Sigmoid colon (tissue), 7 donors: Measurements from ENCODE around the gene RPS5. TPM values are rescaled to one million over a fixed set of nuclear protein-coding genes. Genes with fewer than 3 reads are reported as not detected.

ENCODE experiments used
- DNase-seq: peaks from one replicate; pipeline ENCODE4 v3.0.0-alpha.2; 2019
- H3K27ac ChIP-seq, 4 donors: fragments of 200-600 bp; sonication (generic); one replicate each; pipeline ENCODE4 v1.5.1; 2016 to 2019; ENCODE audit warnings: mild to moderate bottlenecking in 1 of 4
- H3K27me3 ChIP-seq, 3 donors: fragments of 200-600 bp; sonication (generic); one replicate each; pipeline ENCODE4 v1.5.1; 2019; ENCODE audit warnings: mild to moderate bottlenecking in 1 of 3
- H3K36me3 ChIP-seq, 4 donors: fragments of 200-600 bp; sonication (generic); one replicate each; pipeline ENCODE4 v1.5.1; 2016 to 2019
- H3K4me1 ChIP-seq, 4 donors: fragments of 200-600 bp; sonication (generic); one replicate each; pipeline ENCODE4 v1.5.1; 2017 to 2019
- H3K4me3 ChIP-seq, 4 donors: fragments of 200-600 bp; sonication (generic); one replicate each; pipeline ENCODE4 v1.5.1; 2017 to 2019; ENCODE audit warnings: mild to moderate bottlenecking in 2 of 4, moderate library complexity in 1 of 4
- H3K9me3 ChIP-seq, 4 donors: fragments of 200-600 bp in 3 of 4; sonication (generic) in 3 of 4; one replicate each; pipeline versions ENCODE4 v1.5.1 to v1.6.1; 2013 to 2019
- EP300 ChIP-seq, 4 donors: sonication (generic); formaldehyde crosslinking; IDR thresholded peaks; one replicate each; pipeline ENCODE4 v1.6.1; 2017; ENCODE audit warnings: antibody characterized with exemption in 4 of 4
- POLR2A ChIP-seq, 2 donors: fragments of 450-650 bp; IDR thresholded peaks; one replicate each; pipeline ENCODE4 v1.6.1; 2016; ENCODE audit warnings: antibody characterized with exemption in 2 of 2, mild to moderate bottlenecking in 2 of 2, moderate library complexity in 2 of 2
- POLR2AphosphoS5 ChIP-seq, 4 donors: sonication (generic); formaldehyde crosslinking; IDR thresholded peaks; one replicate each; pipeline ENCODE4 v1.6.1; 2017; ENCODE audit warnings: antibody characterized with exemption in 4 of 4
- WGBS, 2 donors: extraction: QIAGEN DNeasy Blood & Tissue Kit; methylation state at CpG; one replicate each; pipeline ENCODE4 v1.1.7; 2013; 5-methylcytosine and 5-hydroxymethylcytosine counted together
- intact Hi-C: fragments of 100-400 bp; cut with DNase I; formaldehyde crosslinking; loops from one replicate; pipeline ENCODE4 v1.15.1; 2023
- polyA plus RNA-seq, 3 donors: library from polyadenylated mRNA; stranded (reverse); fragments of 200-250 nt; gene quantifications; one replicate each; pipeline ENCODE4 v1.2.3, GENCODE V29; 2013
- total RNA-seq, 4 donors: library from RNA; depleted of rRNA; stranded (reverse); fragments of >200 nt; gene quantifications; one replicate each; pipeline ENCODE4 v1.1.0, GENCODE V29; 2016
- TF ChIP-seq, protein P1 (sequence below), 4 experiments: fragments of 450-650 bp in 3 of 4; fragments of 200-600 bp in 1 of 4; IDR thresholded peaks; one replicate each; pipeline ENCODE4 v1.5.1; 2016 to 2019; ENCODE audit warnings: antibody characterized with exemption in 4 of 4, mild to moderate bottlenecking in 3 of 4, moderate library complexity in 2 of 4
- donor health status: healthy with polysubstance abuse.
- donor health status: Bipolar disorder and iron deficiency.
- donor health status: healthy.

The RPS5 gene
- total and polyA plus RNA-seq, 7 donors, result 1,097 to 2,581 (median 1,974) TPM

- peak; percentile 32 for DNase-seq
- H3K27ac ChIP-seq, result no peak overlapping the region
- H3K4me1 ChIP-seq, result peaks cover 0 to 29% (median 25%) of the 10 kb centered on the region in 4 donors
- intact Hi-C loops, result no loop called here
- H3K27me3 ChIP-seq, result peaks cover 9 to 31% (median 26%) of the 10 kb centered on the region in 3 donors
- 80 to 81% methylated on average over 4 of the region's 4 CpGs for WGBS, 2 donors
- H3K9me3 ChIP-seq, result no peaks in the 10 kb centered on the region
- peaks cover 0 to 24% (median 20%) of the 10 kb centered on the region in 4 donors for H3K36me3 ChIP-seq
- TF ChIP-seq EP300 (IDR thresholded peaks at IDR 0.05) (no peak), POLR2A (IDR thresholded peaks at IDR 0.05) (no peak), POLR2AphosphoS5 (IDR thresholded peaks at IDR 0.05) (no peak)
- TF ChIP-seq, protein P1, sequence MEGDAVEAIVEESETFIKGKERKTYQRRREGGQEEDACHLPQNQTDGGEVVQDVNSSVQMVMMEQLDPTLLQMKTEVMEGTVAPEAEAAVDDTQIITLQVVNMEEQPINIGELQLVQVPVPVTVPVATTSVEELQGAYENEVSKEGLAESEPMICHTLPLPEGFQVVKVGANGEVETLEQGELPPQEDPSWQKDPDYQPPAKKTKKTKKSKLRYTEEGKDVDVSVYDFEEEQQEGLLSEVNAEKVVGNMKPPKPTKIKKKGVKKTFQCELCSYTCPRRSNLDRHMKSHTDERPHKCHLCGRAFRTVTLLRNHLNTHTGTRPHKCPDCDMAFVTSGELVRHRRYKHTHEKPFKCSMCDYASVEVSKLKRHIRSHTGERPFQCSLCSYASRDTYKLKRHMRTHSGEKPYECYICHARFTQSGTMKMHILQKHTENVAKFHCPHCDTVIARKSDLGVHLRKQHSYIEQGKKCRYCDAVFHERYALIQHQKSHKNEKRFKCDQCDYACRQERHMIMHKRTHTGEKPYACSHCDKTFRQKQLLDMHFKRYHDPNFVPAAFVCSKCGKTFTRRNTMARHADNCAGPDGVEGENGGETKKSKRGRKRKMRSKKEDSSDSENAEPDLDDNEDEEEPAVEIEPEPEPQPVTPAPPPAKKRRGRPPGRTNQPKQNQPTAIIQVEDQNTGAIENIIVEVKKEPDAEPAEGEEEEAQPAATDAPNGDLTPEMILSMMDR (IDR thresholded peaks at IDR 0.05), result no peak
- H3K4me3 ChIP-seq, result no peak overlapping the region
These were observed 11.0 kb downstream of the RPS5 start for GRCh38 chr19:58398087-58398486.

- Histone ChIP-seq H3K27ac (no peak overlapping the region), H3K4me3 (no peak overlapping the region), H3K9me3 (no peaks in the 10 kb centered on the region), H3K36me3 (peaks cover 0 to 20% (median 16%) of the 10 kb centered on the region in 4 donors), H3K27me3 (peaks cover 9 to 31% (median 26%) of the 10 kb centered on the region in 3 donors), H3K4me1 (peaks cover 0 to 29% (median 25%) of the 10 kb centered on the region in 4 donors)
- peak; percentile 46 for DNase-seq
- intact Hi-C loops, result no loop called here
- TF ChIP-seq, protein P1 (IDR thresholded peaks at IDR 0.05), result no peak
- TF ChIP-seq POLR2AphosphoS5 (IDR thresholded peaks at IDR 0.05), result no peak
- no peak for TF ChIP-seq EP300 (IDR thresholded peaks at IDR 0.05)
- TF ChIP-seq POLR2A (IDR thresholded peaks at IDR 0.05), result no peak
- 93 to 95% methylated on average over 6 of the region's 6 CpGs for WGBS, 2 donors
These were observed 11.5 kb downstream of the RPS5 start for GRCh38 chr19:58398545-58398944.

DNA sequence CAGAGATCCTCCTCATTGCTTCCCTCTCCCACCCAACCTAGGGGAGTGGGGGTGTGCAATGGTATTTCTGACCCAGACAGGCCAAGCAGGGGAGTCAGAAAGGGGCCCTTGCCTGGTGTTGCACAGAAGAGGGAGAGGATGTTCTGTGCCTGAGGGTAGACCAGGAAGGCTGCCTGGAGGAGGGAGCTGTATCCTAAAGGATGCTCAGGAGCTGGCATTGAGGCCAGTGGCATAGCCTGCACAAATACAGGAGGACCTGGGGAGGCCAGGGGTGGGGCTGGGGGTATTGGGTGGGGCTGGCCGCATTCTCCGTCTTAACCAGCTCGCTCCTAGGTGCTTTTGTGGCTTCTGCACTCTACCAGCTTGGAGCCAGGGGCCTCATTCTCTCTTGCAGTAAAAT lies 12.8 kb downstream of the RPS5 start:
- TF ChIP-seq, protein P1 (IDR thresholded peaks at IDR 0.05), result no peak
- TF ChIP-seq EP300 (IDR thresholded peaks at IDR 0.05) (no peak), POLR2AphosphoS5 (IDR thresholded peaks at IDR 0.05) (no peak)
- no peak for DNase-seq
- H3K4me1 ChIP-seq, result peaks cover 0 to 29% (median 25%) of the 10 kb centered on the region in 4 donors
- H3K27me3 ChIP-seq, result peaks cover 9 to 31% (median 26%) of the 10 kb centered on the region in 3 donors
- H3K4me3 ChIP-seq, result peak overlapping the region in 1 of 4 donors; percentile 63
- WGBS, 2 donors, result 88 to 94% methylated on average over 3 of the region's 3 CpGs
- H3K36me3 ChIP-seq, result peaks cover 0 to 6% (median 3%) of the 10 kb centered on the region in 4 donors
- no peaks in the 10 kb centered on the region for H3K9me3 ChIP-seq
- intact Hi-C loops, result loop anchor here (2.0 kb wide), 1 partner anchor 37 kb away; the partner anchor contains the start of gene ZNF497
- no peak overlapping the region for H3K27ac ChIP-seq

- H3K27me3 ChIP-seq, result peaks cover 9 to 28% (median 23%) of the 10 kb centered on the region in 3 donors
- H3K4me1 ChIP-seq, result peaks cover 0 to 29% (median 25%) of the 10 kb centered on the region in 4 donors
- TF ChIP-seq POLR2A (IDR thresholded peaks at IDR 0.05) (no peak), POLR2AphosphoS5 (IDR thresholded peaks at IDR 0.05) (no peak), EP300 (IDR thresholded peaks at IDR 0.05) (no peak)
- TF ChIP-seq, protein P1 (IDR thresholded peaks at IDR 0.05), result no peak
- peak overlapping the region; percentile 38 to 78 (median 58) for H3K27ac ChIP-seq
- H3K4me3 ChIP-seq, result peak overlapping the region; percentile 47 to 66 (median 58)
- intact Hi-C loops, result loop anchor here (2.0 kb wide), 1 partner anchor 38 kb away; the partner anchor contains the start of gene ZNF497
- 61 to 64% methylated on average over 18 of the region's 18 CpGs for WGBS, 2 donors
- H3K9me3 ChIP-seq, result no peaks in the 10 kb centered on the region
- peak; percentile 59 for DNase-seq
- H3K36me3 ChIP-seq, result peaks cover 0 to 1% (median 0%) of the 10 kb centered on the region in 4 donors
These were observed 13.3 kb downstream of the RPS5 start for GRCh38 chr19:58400316-58400915.
